Prostate gland (tissue), 2 donors: ENCODE measurements around the gene CFAP92. TPM values are rescaled to one million over a fixed set of nuclear protein-coding genes. Genes with fewer than 3 reads are reported as not detected.

Source experiments
- DNase-seq: peaks from one replicate; pipeline ENCODE4 v3.0.0-alpha.2; 2019; ENCODE audit warnings: low spot score
- H3K27ac ChIP-seq, 2 donors: fragments of 200-600 bp; sonication (generic); 2 replicates each; pipeline ENCODE4 v1.5.1; 2017 to 2019
- H3K27me3 ChIP-seq: fragments of 200-600 bp; sonication (generic); replicated peaks from 2 replicates; pipeline ENCODE4 v1.5.1; 2019; ENCODE audit not compliant: insufficient read depth
- H3K36me3 ChIP-seq, 2 donors: fragments of 200-600 bp; sonication (generic); 1 replicate in 1 of 2; 2 replicates in 1 of 2; pipeline versions ENCODE4 v1.5.1 to v1.8.1; 2017 to 2019
- H3K4me1 ChIP-seq: fragments of 200-600 bp; sonication (generic); replicated peaks from 2 replicates; pipeline ENCODE4 v1.5.1; 2019
- H3K4me3 ChIP-seq, 2 donors: fragments of 200-600 bp; sonication (generic); 2 replicates each; pipeline ENCODE4 v1.5.1; 2017 to 2019
- H3K9me3 ChIP-seq: fragments of 200-600 bp; sonication (generic); 2 replicates; pipeline ENCODE4 v1.5.1; 2017
- POLR2A ChIP-seq: fragments of 450-650 bp; IDR thresholded peaks from one replicate; pipeline ENCODE4 v1.6.1; 2016; ENCODE audit warnings: antibody characterized with exemption, mild to moderate bottlenecking
- POLR2AphosphoS5 ChIP-seq: sonication (generic); formaldehyde crosslinking; IDR thresholded peaks from one replicate; pipeline ENCODE4 v1.6.1; 2017; ENCODE audit warnings: antibody characterized with exemption
- WGBS: methylation state at CpG from one replicate; pipeline ENCODE4 v1.1.5; 2018; 5-methylcytosine and 5-hydroxymethylcytosine counted together
- intact Hi-C: fragments of 100-400 bp; cut with DNase I; formaldehyde crosslinking; loops from one replicate; pipeline ENCODE4 v1.14.2; 2022
- total RNA-seq, 2 donors: library from RNA; depleted of rRNA; stranded (reverse); fragments of >200 nt; gene quantifications; one replicate each; pipeline ENCODE4 v1.1.0, GENCODE V29; 2016
- TF ChIP-seq, protein P1 (sequence below), 4 experiments: fragments of 200-600 bp in 2 of 4; fragments of 450-650 bp in 2 of 4; sonication (generic) in 2 of 4; IDR thresholded peaks; 1 replicate in 3 of 4; 2 replicates in 1 of 4; pipeline ENCODE4 v1.5.1; 2016 to 2019; ENCODE audit warnings: antibody characterized with exemption in 4 of 4, mild to moderate bottlenecking in 2 of 4, moderate library complexity in 2 of 4

Gene CFAP92
- total RNA-seq, 2 donors from 2014 or later = 1.7 to 4.3 TPM

DNA sequence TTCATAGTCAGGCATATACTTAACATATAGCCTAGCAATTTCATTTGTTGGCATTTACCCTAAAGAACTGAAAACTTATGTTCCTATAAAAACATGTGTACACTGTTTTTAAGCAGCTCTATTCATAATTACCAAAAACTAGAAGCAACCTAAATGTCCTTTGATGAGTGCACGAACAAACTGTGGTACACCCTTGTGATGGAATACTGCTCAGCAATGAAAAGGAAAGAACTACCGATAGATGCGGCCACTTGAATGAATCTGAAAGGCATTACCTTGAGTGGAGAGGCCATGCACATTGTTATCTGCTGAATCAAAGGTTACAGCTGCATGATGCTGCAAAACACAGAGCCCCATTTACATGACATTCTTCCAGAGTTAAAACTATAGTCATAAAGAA, 44.7 kb downstream of the CFAP92 start:
- no peaks in the 10 kb centered on the region for H3K36me3 ChIP-seq
- over 99% methylated on average over 3 of the region's 3 CpGs for WGBS
- H3K4me1 ChIP-seq = no peaks in the 10 kb centered on the region
- H3K27ac ChIP-seq = no peak overlapping the region
- intact Hi-C loops = no loop called here
- H3K9me3 ChIP-seq = no peaks in the 10 kb centered on the region
- no peak overlapping the region for H3K4me3 ChIP-seq
- no peaks in the 10 kb centered on the region for H3K27me3 ChIP-seq
- no peak for DNase-seq
- TF ChIP-seq POLR2A = no peak
- TF ChIP-seq, protein P1, sequence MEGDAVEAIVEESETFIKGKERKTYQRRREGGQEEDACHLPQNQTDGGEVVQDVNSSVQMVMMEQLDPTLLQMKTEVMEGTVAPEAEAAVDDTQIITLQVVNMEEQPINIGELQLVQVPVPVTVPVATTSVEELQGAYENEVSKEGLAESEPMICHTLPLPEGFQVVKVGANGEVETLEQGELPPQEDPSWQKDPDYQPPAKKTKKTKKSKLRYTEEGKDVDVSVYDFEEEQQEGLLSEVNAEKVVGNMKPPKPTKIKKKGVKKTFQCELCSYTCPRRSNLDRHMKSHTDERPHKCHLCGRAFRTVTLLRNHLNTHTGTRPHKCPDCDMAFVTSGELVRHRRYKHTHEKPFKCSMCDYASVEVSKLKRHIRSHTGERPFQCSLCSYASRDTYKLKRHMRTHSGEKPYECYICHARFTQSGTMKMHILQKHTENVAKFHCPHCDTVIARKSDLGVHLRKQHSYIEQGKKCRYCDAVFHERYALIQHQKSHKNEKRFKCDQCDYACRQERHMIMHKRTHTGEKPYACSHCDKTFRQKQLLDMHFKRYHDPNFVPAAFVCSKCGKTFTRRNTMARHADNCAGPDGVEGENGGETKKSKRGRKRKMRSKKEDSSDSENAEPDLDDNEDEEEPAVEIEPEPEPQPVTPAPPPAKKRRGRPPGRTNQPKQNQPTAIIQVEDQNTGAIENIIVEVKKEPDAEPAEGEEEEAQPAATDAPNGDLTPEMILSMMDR (IDR thresholded peaks at IDR 0.05) = no peak
- no peak for TF ChIP-seq POLR2AphosphoS5

DNA sequence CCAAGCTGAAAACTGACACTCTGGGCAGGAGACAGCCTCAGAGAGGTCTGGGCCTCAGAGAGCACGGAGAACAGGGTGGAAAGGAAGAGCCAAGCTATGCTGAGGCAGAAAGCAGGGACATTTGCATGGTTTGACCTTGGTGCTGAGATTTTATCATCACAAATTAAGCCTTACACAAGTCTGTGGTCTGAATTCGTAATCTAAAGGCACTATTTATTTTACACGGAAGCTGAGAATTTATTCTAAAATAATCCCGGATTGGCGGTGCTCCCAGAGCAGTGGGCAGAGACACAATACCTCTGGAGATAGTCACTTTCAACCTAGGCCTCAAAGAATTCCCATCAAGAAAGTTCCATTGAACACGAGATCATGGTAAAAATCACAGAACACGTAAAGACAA, 47.5 kb downstream of the CFAP92 start:
- no peak for DNase-seq
- WGBS = 73% methylated on average over 7 of the region's 7 CpGs
- Histone ChIP-seq H3K4me3 (no peak overlapping the region), H3K9me3 (no peaks in the 10 kb centered on the region), H3K27ac (no peak overlapping the region), H3K4me1 (no peaks in the 10 kb centered on the region), H3K36me3 (no peaks in the 10 kb centered on the region), H3K27me3 (no peaks in the 10 kb centered on the region)
- intact Hi-C loops = no loop called here
- TF ChIP-seq POLR2AphosphoS5 (no peak), POLR2A (no peak)
- TF ChIP-seq, protein P1 (IDR thresholded peaks at IDR 0.05) = no peak

DNA sequence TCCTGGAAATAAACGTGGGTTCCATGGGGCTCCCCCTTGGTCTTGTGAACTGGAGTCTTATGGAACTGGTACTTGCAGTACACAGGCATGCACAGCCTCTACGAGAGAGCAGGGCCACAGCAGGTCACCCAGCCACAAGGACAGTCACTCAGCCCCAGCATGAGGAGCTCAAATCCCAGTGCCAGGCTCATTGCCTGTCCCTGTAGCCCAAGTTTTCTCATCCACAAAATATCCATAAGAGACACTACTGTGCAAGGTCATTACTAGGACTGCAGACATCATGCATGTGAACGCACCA, 48.0 kb downstream of the CFAP92 start:
- H3K27ac ChIP-seq = no peak overlapping the region
- WGBS = 97% methylated on average over 3 of the region's 3 CpGs
- H3K36me3 ChIP-seq = no peaks in the 10 kb centered on the region
- DNase-seq = no peak
- H3K4me1 ChIP-seq = no peaks in the 10 kb centered on the region
- no peaks in the 10 kb centered on the region for H3K27me3 ChIP-seq
- H3K9me3 ChIP-seq = no peaks in the 10 kb centered on the region
- intact Hi-C loops = no loop called here
- no peak overlapping the region for H3K4me3 ChIP-seq
- TF ChIP-seq, protein P1 (IDR thresholded peaks at IDR 0.05) = no peak
- TF ChIP-seq POLR2AphosphoS5 (no peak), POLR2A (no peak)

DNA sequence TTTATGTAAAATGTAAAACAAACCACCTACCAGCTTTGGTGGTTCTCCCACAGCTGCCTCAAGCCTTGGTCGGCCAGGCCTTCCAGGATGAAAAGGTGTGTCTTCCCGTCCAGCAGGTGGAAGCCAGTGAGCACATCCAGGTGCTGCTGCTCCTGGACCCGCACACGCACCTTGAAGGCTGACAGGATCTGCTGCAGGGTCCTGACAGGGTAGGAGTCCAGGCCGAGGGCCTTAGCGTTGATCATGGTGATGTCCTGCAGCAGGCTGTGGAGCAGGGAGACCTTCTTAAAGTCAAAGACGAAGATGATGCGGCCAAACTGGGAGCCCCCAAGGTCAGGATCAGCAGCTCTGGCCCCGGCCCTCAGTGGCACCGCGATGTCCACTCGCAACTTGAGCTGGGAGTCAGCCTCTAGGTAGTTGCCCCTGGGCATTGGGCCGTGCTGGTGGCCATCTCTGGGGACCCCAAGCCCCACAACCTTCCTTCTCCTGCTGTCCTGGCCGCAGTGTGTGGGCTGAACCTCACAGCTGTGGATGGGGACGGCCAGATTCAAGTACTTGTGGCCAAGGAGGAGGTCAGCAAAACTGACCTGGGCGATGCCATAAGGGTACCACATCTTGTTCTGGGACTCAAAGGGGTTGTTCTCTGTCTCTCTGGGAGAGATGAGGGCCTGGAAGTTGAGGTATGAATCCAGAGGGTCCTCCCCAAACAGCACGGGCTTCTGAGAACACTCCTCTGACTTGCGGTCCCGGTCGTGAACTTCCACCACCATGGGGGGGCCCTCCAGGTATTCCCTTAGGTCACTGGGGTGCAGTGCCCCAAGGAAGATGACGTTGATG, 48.6 kb downstream of the CFAP92 start:
- Histone ChIP-seq H3K27me3 (no peaks in the 10 kb centered on the region), H3K27ac (no peak overlapping the region), H3K4me1 (no peaks in the 10 kb centered on the region), H3K36me3 (no peaks in the 10 kb centered on the region), H3K4me3 (no peak overlapping the region), H3K9me3 (no peaks in the 10 kb centered on the region)
- 93% methylated on average over 21 of the region's 21 CpGs for WGBS
- TF ChIP-seq POLR2A = no peak
- TF ChIP-seq POLR2AphosphoS5 = no peak
- TF ChIP-seq, protein P1 (IDR thresholded peaks at IDR 0.05) = no peak
- no peak for DNase-seq
- intact Hi-C loops = no loop called here
